GM19467 (cell line): ENCODE results near the gene SORL1-AS1.

Experiments used
- ATAC-seq: cut with Tn5 transposase; IDR thresholded peaks from one replicate; pipeline ENCODE4 v1.9.1; 2021; ENCODE audit warnings: mild to moderate bottlenecking, moderate library complexity; ENCODE audit not compliant: unreplicated experiment

SORL1-AS1 gene

GRCh38 chr11:121406291-121406690 is 46.5 kb downstream of the SORL1-AS1 start:
- no peak for ATAC-seq

DNA sequence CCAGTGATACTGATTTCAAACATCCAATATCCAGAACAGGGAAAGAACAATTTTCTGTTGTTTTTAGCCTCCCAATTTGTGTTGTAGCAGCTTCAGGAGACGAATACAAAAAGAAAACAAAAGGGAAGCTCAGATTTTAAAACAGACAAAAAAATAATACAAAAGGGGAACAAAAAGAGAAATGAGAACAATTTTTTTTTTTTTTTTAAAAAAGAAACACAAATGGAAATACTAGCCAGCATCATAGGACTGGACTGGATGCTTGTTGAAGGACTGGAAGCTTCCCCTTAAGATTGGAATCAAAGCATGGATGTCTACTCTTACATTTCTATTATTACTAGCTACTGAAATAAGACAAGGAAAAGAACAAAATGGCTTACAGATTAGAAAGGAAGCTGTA is 47.1 kb downstream of the SORL1-AS1 start:
- no peak for ATAC-seq

- no peak for ATAC-seq
Measured at GRCh38 chr11:121394785-121395184, 58.0 kb downstream of the SORL1-AS1 start.

DNA sequence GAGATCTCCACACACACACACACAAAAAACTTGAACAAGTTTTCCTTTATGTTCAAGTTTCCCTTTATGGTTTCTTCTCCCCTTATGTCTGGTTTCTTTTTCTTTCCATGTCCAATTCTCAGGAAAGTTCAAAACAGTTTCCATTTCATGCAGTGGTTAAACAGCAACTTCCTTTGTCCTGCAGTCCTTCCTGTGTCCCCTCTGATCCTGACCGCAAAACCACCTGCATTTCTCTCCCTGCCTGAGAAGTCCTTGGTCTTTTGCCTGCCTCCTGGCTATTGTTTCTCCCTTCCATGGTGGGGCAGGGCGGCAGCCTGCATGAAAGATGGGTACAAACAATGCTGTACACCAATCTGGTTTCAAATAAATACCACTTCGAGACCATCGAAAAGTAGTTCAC is 58.9 kb downstream of the SORL1-AS1 start:
- ATAC-seq, result no peak

DNA sequence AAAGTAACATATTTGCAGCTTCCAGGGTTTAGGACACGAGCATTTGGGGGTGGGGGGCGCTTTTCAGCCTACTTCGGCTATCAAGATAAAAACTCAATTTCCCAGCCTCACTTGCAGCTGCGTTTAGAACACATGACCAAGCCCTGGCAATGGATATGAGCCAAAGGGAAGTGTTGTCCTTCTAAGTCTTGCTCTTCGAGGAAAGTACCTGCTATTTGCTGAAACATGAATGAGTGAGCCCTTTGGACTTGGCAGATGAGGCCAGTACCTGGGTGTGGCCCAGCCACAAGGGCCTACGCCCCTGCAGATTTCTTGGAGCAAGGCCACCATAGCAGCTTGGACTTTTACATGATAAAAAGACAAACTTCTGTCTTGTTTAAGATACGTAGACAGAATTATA is 60.9 kb downstream of the SORL1-AS1 start:
- ATAC-seq, result no peak

DNA sequence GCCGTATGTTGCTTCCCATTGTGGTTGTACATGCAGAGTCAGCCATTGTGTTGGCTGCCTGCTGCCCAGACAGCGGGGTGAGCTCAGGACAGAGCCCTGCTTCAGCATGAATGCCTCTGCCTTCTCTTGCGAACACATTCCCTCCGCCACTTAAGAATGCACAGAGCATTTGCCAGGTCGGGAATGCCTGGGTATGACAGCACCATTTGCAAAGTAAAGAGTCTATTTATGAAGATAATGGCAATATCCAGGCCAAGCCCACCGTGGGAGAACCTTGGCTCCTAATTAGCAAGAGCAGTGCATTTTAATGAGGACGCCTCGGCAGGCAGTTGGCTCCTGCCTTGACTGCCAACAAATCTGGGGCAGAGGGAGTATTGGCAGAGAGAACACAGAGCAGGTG is 63.1 kb downstream of the SORL1-AS1 start:
- no peak for ATAC-seq
